NCI-H82 treated with DMSO at 0.1 percent for 48 hours (cell line): ENCODE data around the gene CTNNA2.
A peak's percentile ranks its signal among the peaks of the same experiment; 100 is the strongest.
"Not testable (repeated sequence)": the region's sequence is repeated elsewhere in the genome, so short reads cannot be mapped to it uniquely, and the experiment has no call there.

Experiments used
- DNase-seq: peaks from one replicate; lab custom pipeline; 2025; ENCODE audit not compliant: unreplicated experiment; lab: John Stamatoyannopoulos, UW

Gene CTNNA2

GRCh38 chr2:80016171-80016570 lies 503.3 kb downstream of the CTNNA2 start:
- DNase-seq: no peak

GRCh38 chr2:80019571-80020460 lies 507.0 kb downstream of the CTNNA2 start:
- peak; percentile 2 for DNase-seq

GRCh38 chr2:80022018-80022417 lies 509.2 kb downstream of the CTNNA2 start:
- DNase-seq: no peak

DNA sequence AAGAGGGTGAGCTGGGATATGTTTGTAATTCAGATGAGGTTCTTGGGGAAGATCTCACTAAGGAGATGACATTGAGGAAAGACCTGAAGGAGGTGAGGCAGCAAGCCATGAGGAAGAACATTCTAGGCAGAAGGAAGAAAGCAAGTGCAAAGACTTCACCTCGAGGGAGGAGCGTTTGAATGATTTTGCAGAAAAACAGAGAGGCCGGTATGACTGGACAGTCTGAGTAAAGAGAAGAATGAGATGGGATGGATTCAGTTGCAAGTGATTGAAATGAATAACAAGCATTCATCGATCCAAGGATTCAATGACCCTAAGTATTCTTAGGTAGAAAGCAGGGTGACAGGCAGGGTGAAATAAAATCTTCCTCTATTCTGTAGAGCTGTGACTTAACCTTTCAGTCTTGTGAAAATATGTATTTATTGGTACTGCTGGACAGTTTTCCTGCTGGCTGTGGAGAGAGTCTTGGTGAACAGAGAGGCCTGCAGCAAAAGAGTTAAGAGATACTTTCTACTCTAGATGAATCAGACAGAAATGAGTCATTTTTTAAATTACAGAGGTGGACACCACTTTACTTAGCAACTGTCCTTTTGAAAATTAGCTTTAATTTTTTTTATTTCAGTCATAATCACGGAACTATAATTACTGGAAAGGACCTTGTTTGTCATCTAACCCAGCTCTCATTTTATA lies 513.3 kb downstream of the CTNNA2 start:
- DNase-seq: no peak

DNA sequence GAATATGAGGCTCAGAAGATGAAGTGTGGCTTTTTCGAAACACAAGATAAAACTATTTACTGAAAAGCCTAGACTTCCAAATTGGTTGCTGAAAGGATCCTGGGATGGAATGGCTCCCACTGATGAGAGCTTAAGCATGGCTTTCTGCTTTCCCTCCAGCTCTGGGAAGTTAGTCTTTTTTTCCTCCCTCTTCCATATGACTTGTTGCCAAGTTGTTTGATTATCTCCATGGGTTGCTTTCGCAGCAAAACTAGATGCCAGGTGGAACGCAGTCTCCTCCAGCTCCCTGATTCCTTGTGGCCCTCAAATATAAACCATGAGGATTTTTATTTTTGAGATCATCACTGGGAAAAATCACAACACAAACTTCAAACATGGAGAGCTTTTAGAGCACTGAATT lies 515.2 kb downstream of the CTNNA2 start:
- no peak for DNase-seq

DNA sequence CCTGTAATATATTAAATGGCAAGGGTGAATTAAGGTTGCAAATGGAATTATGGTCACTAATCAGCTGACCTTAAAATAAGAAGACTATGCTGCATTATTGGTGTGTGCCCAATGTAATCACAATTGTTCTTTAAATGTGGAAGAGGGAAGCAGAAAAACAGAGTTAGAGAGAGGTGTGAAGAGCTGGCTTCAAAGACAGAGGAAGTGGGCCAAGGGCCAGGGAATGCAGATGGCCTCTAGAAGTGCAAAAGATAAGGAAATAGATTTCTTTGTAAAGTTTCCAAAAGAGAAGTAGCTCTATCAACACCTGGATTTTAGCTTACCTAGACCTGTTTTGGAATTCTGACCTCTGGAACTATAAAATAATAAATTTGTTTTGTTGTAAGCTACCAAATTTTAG lies 515.7 kb downstream of the CTNNA2 start:
- DNase-seq: no peak

- DNase-seq: no peak
Measured at GRCh38 chr2:80030135-80030534, 517.3 kb downstream of the CTNNA2 start.

- not testable (repeated sequence) for DNase-seq
Measured at GRCh38 chr2:80032684-80033083, 519.8 kb downstream of the CTNNA2 start.

GRCh38 chr2:80035749-80036285 lies 523.0 kb downstream of the CTNNA2 start:
- DNase-seq: no peak

DNA sequence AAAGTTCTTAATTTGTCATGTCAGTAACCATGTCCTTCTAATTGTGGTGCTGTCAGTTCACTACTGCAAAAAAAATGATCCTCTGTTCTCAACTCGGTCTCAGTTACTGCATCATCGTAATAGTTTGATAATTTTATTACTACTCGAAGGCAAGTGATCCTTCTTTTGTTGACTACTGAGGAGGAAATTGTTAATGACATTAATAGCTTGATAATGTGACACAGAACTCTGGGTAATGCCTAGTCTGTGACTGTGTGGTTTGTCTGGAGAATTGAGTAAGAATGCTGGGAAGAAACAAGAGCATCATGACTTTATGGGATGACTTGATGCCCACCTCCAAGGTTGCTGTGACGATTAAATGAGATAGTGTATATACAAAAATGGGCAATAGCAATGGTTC lies 524.5 kb downstream of the CTNNA2 start:
- no peak for DNase-seq

- DNase-seq: no peak
Measured at GRCh38 chr2:80040226-80040625, 527.4 kb downstream of the CTNNA2 start.

GRCh38 chr2:80042635-80043034 lies 529.8 kb downstream of the CTNNA2 start:
- DNase-seq: no peak

GRCh38 chr2:80048296-80048695 lies 535.4 kb downstream of the CTNNA2 start:
- no peak for DNase-seq

DNA sequence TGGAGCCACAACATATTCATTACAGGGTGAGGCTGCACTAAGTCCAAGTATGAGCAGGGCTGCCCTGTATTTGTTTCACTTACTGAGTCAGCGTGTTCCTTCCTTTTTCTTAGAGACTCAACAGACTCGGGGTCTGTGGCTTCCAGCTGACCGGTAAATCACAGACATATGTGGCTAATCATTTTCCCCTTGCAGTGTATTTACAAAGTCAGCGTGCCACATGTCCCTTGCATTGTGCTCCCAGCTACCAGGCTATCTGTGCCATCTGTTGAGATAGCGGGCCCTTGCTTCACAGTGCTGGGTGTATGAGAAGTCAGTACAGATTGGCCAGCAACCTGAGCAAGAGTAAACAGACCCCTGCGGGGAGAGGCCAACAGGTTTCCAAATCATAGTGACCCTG lies 537.4 kb downstream of the CTNNA2 start:
- no peak for DNase-seq

GRCh38 chr2:80053522-80054345 lies 540.9 kb downstream of the CTNNA2 start:
- peak; percentile 50 for DNase-seq

DNA sequence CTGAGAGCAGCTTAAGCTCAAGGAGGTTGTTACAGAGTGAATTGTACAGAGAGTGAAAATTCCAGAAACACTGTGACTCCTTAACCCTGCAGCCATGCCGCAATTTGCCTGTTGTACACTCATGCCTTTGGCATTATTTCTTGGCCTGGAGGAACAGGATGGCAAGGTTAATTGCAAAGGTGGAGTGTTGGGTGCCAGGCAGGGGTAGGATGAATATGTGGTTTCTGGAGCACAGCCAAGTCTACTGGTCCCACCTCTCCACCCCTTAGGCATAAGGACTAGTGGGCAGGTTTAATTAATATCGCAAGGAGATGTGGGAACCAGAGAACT lies 541.5 kb downstream of the CTNNA2 start:
- no peak for DNase-seq

DNA sequence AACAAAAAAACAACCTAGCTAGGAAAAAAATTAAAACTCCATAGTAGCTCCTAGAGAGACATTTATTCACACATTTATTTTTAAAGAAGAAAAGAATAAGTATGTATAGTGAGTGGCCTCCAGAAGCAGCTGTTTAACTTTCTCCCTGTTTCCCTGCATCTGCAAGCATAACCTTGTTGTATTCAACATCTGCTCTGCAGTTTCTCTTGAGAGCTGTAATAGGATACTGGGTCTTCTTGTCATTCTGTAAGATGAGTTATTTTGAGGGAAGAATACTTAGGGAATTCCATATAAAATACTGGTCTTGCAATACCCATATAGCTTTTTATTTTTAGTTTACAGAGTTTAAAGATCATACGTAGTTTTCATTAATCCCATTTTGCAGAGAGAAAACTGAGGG lies 545.1 kb downstream of the CTNNA2 start:
- DNase-seq: no peak

DNA sequence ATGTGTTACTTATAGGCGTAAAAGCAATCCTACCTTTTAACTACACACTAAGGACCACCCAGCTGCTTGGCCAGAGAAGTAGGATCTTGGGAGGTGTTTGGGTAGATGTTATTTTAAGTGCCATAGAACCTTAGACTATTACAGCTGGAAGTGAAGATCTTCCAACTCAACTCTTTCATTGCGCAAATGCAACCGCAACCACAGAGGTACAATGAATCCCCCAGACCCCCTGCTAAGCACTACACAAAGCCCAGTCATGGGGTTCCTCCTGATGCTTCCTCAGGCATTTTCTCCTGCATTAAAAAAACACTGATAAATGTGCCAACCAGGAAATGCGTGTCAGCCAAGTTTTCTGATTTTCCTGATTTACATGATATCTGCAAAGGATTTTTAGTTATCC lies 545.7 kb downstream of the CTNNA2 start:
- no peak for DNase-seq

GRCh38 chr2:80059447-80059846 lies 546.6 kb downstream of the CTNNA2 start:
- no peak for DNase-seq

- no peak for DNase-seq
Measured at GRCh38 chr2:80061881-80062280, 549.0 kb downstream of the CTNNA2 start.

GRCh38 chr2:80062298-80062697 lies 549.4 kb downstream of the CTNNA2 start:
- no peak for DNase-seq
